HAP-1 (cell line): ENCODE data around the gene SFXN5.

ENCODE experiments used
- DNase-seq, 2 experiments: peaks; one replicate each; pipeline ENCODE4 v3.0.0-alpha.2; 2016 to 2020; ENCODE audit warnings: low spot score in 2 of 2
- H3K27me3 ChIP-seq: fragments of 250-450 bp; sonication (Bioruptor Pico); 2 replicates; pipeline ENCODE4 v1.5.1; 2020; ENCODE audit warnings: low read depth, mild to moderate bottlenecking, moderate library complexity
- H3K36me3 ChIP-seq: fragments of 250-450 bp; sonication (Bioruptor Pico); replicated peaks from 2 replicates; pipeline ENCODE4 v1.5.1; 2020; ENCODE audit warnings: mild to moderate bottlenecking
- H3K4me1 ChIP-seq: fragments of 250-450 bp; sonication (Bioruptor Pico); 2 replicates; pipeline ENCODE4 v1.5.1; 2020; ENCODE audit warnings: mild to moderate bottlenecking
- H3K4me3 ChIP-seq: fragments of 250-450 bp; sonication (Bioruptor Pico); 2 replicates; pipeline ENCODE4 v1.5.1; 2020; ENCODE audit warnings: mild to moderate bottlenecking, moderate library complexity
- H3K9me3 ChIP-seq: fragments of 250-450 bp; sonication (Bioruptor Pico); 2 replicates; pipeline ENCODE4 v1.5.1; 2020; ENCODE audit warnings: mild to moderate bottlenecking, moderate library complexity
- in situ Hi-C: fragments of 300-500 bp; cut with MboI; formaldehyde crosslinking; loops from 3 replicates; pipeline ENCODE4 v1.14.3; 2020; ENCODE audit warnings: low sequenced_read_pairs, inconsistent platforms, mixed read lengths

Gene SFXN5

GRCh38 chr2:73089270-73090030, 17.9 kb upstream of the SFXN5 start:
- Histone ChIP-seq H3K36me3 (peaks cover 20% of the 10 kb centered on the region), H3K4me3 (no peak overlapping the region), H3K9me3 (no peaks in the 10 kb centered on the region), H3K4me1 (no peaks in the 10 kb centered on the region), H3K27me3 (no peaks in the 10 kb centered on the region)
- no peak for DNase-seq
- in situ Hi-C loops, result loop anchor here (5.0 kb wide), 1 partner anchor 73 kb away; no protein-coding TSS in a partner anchor

- no peak overlapping the region for H3K4me3 ChIP-seq
- H3K27me3 ChIP-seq, result no peaks in the 10 kb centered on the region
- H3K36me3 ChIP-seq, result peaks cover 22% of the 10 kb centered on the region
- no peak for DNase-seq
- no peaks in the 10 kb centered on the region for H3K9me3 ChIP-seq
- no peaks in the 10 kb centered on the region for H3K4me1 ChIP-seq
- in situ Hi-C loops, result no loop called here
These were observed 17.2 kb upstream of the SFXN5 start for GRCh38 chr2:73088703-73089102.

- Histone ChIP-seq H3K36me3 (peaks cover 22% of the 10 kb centered on the region), H3K4me1 (no peaks in the 10 kb centered on the region), H3K9me3 (no peaks in the 10 kb centered on the region), H3K27me3 (no peaks in the 10 kb centered on the region), H3K4me3 (no peak overlapping the region)
- in situ Hi-C loops, result no loop called here
- DNase-seq, result no peak
These were observed 16.7 kb upstream of the SFXN5 start for GRCh38 chr2:73088211-73088610.

- in situ Hi-C loops, result no loop called here
These were observed 15.8 kb upstream of the SFXN5 start for GRCh38 chr2:73087311-73087710.

GRCh38 chr2:73085691-73086090, 14.2 kb upstream of the SFXN5 start:
- Histone ChIP-seq H3K27me3 (no peaks in the 10 kb centered on the region), H3K9me3 (no peaks in the 10 kb centered on the region), H3K4me1 (no peaks in the 10 kb centered on the region), H3K36me3 (peaks cover 22% of the 10 kb centered on the region), H3K4me3 (no peak overlapping the region)
- in situ Hi-C loops, result no loop called here
- peak; percentile 27 to 89 for DNase-seq

More at GRCh38 chr2:73087311-73087710, 15.8 kb upstream of the SFXN5 start:
- no peaks in the 10 kb centered on the region for H3K27me3 ChIP-seq
- DNase-seq, result no peak
- no peak overlapping the region for H3K4me3 ChIP-seq
- no peaks in the 10 kb centered on the region for H3K9me3 ChIP-seq
- H3K4me1 ChIP-seq, result no peaks in the 10 kb centered on the region
- H3K36me3 ChIP-seq, result peaks cover 22% of the 10 kb centered on the region

GRCh38 chr2:73084971-73085370, 13.5 kb upstream of the SFXN5 start:
- Histone ChIP-seq H3K4me1 (no peaks in the 10 kb centered on the region), H3K9me3 (no peaks in the 10 kb centered on the region), H3K36me3 (peaks cover 22% of the 10 kb centered on the region), H3K4me3 (no peak overlapping the region), H3K27me3 (no peaks in the 10 kb centered on the region)
- no peak for DNase-seq
- in situ Hi-C loops, result no loop called here

- no peak for DNase-seq
- in situ Hi-C loops, result no loop called here
- H3K9me3 ChIP-seq, result no peaks in the 10 kb centered on the region
- H3K27me3 ChIP-seq, result no peaks in the 10 kb centered on the region
- H3K4me1 ChIP-seq, result no peaks in the 10 kb centered on the region
- peaks cover 22% of the 10 kb centered on the region for H3K36me3 ChIP-seq
- H3K4me3 ChIP-seq, result no peak overlapping the region
These were observed 12.6 kb upstream of the SFXN5 start for GRCh38 chr2:73083886-73084800.

- no peaks in the 10 kb centered on the region for H3K27me3 ChIP-seq
- no peak overlapping the region for H3K4me3 ChIP-seq
- in situ Hi-C loops, result no loop called here
- H3K9me3 ChIP-seq, result no peaks in the 10 kb centered on the region
- peaks cover 15% of the 10 kb centered on the region for H3K36me3 ChIP-seq
- no peaks in the 10 kb centered on the region for H3K4me1 ChIP-seq
- no peak for DNase-seq
These were observed 11.3 kb upstream of the SFXN5 start for GRCh38 chr2:73082523-73083410.

- in situ Hi-C loops, result no loop called here
- no peaks in the 10 kb centered on the region for H3K4me1 ChIP-seq
- H3K9me3 ChIP-seq, result no peaks in the 10 kb centered on the region
- DNase-seq, result no peak
- H3K27me3 ChIP-seq, result no peaks in the 10 kb centered on the region
- peaks cover 11% of the 10 kb centered on the region for H3K36me3 ChIP-seq
- H3K4me3 ChIP-seq, result no peak overlapping the region
These were observed 9.7 kb upstream of the SFXN5 start for GRCh38 chr2:73081181-73081671.

GRCh38 chr2:73080321-73081131, 9.0 kb upstream of the SFXN5 start:
- Histone ChIP-seq H3K27me3 (no peaks in the 10 kb centered on the region), H3K4me1 (no peaks in the 10 kb centered on the region), H3K4me3 (no peak overlapping the region), H3K9me3 (no peaks in the 10 kb centered on the region), H3K36me3 (peaks cover 7% of the 10 kb centered on the region)
- in situ Hi-C loops, result no loop called here
- no peak for DNase-seq

GRCh38 chr2:73079636-73080035, 8.1 kb upstream of the SFXN5 start:
- H3K9me3 ChIP-seq, result no peaks in the 10 kb centered on the region
- no peak overlapping the region for H3K4me3 ChIP-seq
- H3K4me1 ChIP-seq, result no peaks in the 10 kb centered on the region
- DNase-seq, result no peak
- in situ Hi-C loops, result no loop called here
- no peaks in the 10 kb centered on the region for H3K27me3 ChIP-seq
- H3K36me3 ChIP-seq, result peaks cover 4% of the 10 kb centered on the region; the same call in 1 of the 2 replicates

GRCh38 chr2:73078457-73079411, 7.2 kb upstream of the SFXN5 start:
- DNase-seq, result no peak
- no peaks in the 10 kb centered on the region for H3K9me3 ChIP-seq
- H3K4me3 ChIP-seq, result no peak overlapping the region
- in situ Hi-C loops, result no loop called here
- H3K36me3 ChIP-seq, result no peaks in the 10 kb centered on the region; the same call in 1 of the 2 replicates
- H3K27me3 ChIP-seq, result no peaks in the 10 kb centered on the region
- no peaks in the 10 kb centered on the region for H3K4me1 ChIP-seq
